Peyer's patch (tissue), 4 donors: ENCODE results near the gene SMAD9.

Experiments used
- POLR2A ChIP-seq, 2 donors: fragments of 450-650 bp; IDR thresholded peaks; one replicate each; pipeline ENCODE4 v1.5.1; 2017; ENCODE audit warnings: antibody characterized with exemption in 2 of 2, mild to moderate bottlenecking in 2 of 2, moderate library complexity in 2 of 2
- TF ChIP-seq, protein P1 (sequence below), 6 experiments: fragments of 450-650 bp in 4 of 6; fragments of 200-600 bp in 2 of 6; sonication (generic) in 1 of 6; IDR thresholded peaks; one replicate each; pipeline ENCODE4 v1.5.1; 2017 to 2019; ENCODE audit warnings: antibody characterized with exemption in 6 of 6, mild to moderate bottlenecking in 3 of 6, moderate library complexity in 1 of 6

DNA sequence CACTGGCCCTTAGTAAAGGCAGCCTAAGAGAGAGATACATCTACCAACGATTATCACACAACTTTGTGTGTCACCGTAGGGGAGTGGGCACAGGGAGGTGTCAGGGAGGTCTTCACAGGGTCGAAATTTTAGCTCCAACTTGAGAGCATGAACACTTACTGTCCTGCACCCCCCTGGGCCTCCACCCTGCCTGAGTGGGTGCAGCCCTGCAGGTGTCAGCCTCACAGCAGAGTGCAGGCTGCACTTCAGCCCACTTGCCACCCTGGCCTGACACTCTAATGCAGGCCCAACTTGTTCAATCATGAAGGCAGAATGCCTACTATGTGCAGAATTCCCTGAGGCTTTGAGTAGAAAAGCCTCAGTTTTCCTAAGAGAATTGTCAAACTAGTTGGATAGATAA is 4.0 kb upstream of the SMAD9 start:
- TF ChIP-seq, protein P1, sequence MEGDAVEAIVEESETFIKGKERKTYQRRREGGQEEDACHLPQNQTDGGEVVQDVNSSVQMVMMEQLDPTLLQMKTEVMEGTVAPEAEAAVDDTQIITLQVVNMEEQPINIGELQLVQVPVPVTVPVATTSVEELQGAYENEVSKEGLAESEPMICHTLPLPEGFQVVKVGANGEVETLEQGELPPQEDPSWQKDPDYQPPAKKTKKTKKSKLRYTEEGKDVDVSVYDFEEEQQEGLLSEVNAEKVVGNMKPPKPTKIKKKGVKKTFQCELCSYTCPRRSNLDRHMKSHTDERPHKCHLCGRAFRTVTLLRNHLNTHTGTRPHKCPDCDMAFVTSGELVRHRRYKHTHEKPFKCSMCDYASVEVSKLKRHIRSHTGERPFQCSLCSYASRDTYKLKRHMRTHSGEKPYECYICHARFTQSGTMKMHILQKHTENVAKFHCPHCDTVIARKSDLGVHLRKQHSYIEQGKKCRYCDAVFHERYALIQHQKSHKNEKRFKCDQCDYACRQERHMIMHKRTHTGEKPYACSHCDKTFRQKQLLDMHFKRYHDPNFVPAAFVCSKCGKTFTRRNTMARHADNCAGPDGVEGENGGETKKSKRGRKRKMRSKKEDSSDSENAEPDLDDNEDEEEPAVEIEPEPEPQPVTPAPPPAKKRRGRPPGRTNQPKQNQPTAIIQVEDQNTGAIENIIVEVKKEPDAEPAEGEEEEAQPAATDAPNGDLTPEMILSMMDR (IDR thresholded peaks at IDR 0.05), result no peak
- no peak for TF ChIP-seq POLR2A (IDR thresholded peaks at IDR 0.05)
